ENCODE results near the gene DAO. TPM values are rescaled to one million over a fixed set of nuclear protein-coding genes. Genes with fewer than 3 reads are reported as not detected.

DAO gene
- total and polyA plus RNA-seq, 3 donors from 2014 or later: 0.46 to 0.81 (median 0.79) TPM

GRCh38 chr12:108888031-108888430 is 8.1 kb downstream of the DAO start:
- DNase-seq: no peak
- no peaks in the 10 kb centered on the region for H3K9me3 ChIP-seq
- H3K4me1 ChIP-seq: no peaks in the 10 kb centered on the region
- intact Hi-C loops (cut with DNase I; ENCODE audit: low total_unique reads): no loop called here
- H3K27me3 ChIP-seq: no peaks in the 10 kb centered on the region
- TF ChIP-seq POLR2A (IDR thresholded peaks at IDR 0.05): no peak
- no peak for TF ChIP-seq CTCF (IDR thresholded peaks at IDR 0.05)
- H3K36me3 ChIP-seq (ENCODE audit: low read depth, missing control alignments): no peaks in the 10 kb centered on the region
- H3K4me3 ChIP-seq: no peak overlapping the region
- no peak overlapping the region for H3K27ac ChIP-seq
- WGBS, 2 donors: 65% methylated on average over 6 of the region's 6 CpGs

GRCh38 chr12:108890208-108890607 is 10.3 kb downstream of the DAO start:
- Histone ChIP-seq H3K27ac (no peak overlapping the region), H3K4me3 (no peak overlapping the region), H3K4me1 (no peaks in the 10 kb centered on the region), H3K36me3 (ENCODE audit: low read depth, missing control alignments) (no peaks in the 10 kb centered on the region), H3K27me3 (no peaks in the 10 kb centered on the region), H3K9me3 (no peaks in the 10 kb centered on the region)
- TF ChIP-seq POLR2A (IDR thresholded peaks at IDR 0.05) (no peak), CTCF (IDR thresholded peaks at IDR 0.05) (no peak)
- DNase-seq: no peak
- 71 to 77% methylated on average over 2 of the region's 2 CpGs for WGBS, 2 donors
- intact Hi-C loops (cut with DNase I; ENCODE audit: low total_unique reads): no loop called here

GRCh38 chr12:108895220-108895802 is 15.4 kb downstream of the DAO start:
- H3K4me3 ChIP-seq: no peak overlapping the region
- 63 to 69% methylated on average over 5 of the region's 5 CpGs for WGBS, 2 donors
- no peaks in the 10 kb centered on the region for H3K9me3 ChIP-seq
- TF ChIP-seq CTCF (IDR thresholded peaks at IDR 0.05) (no peak), POLR2A (IDR thresholded peaks at IDR 0.05) (no peak)
- H3K27ac ChIP-seq: no peak overlapping the region
- no peaks in the 10 kb centered on the region for H3K4me1 ChIP-seq
- intact Hi-C loops (cut with DNase I; ENCODE audit: low total_unique reads): no loop called here
- DNase-seq: no peak
- no peaks in the 10 kb centered on the region for H3K27me3 ChIP-seq
- H3K36me3 ChIP-seq (ENCODE audit: low read depth, missing control alignments): no peaks in the 10 kb centered on the region

- Histone ChIP-seq H3K36me3 (ENCODE audit: low read depth, missing control alignments) (no peaks in the 10 kb centered on the region), H3K27ac (no peak overlapping the region), H3K4me3 (no peak overlapping the region), H3K9me3 (no peaks in the 10 kb centered on the region), H3K27me3 (no peaks in the 10 kb centered on the region), H3K4me1 (no peaks in the 10 kb centered on the region)
- DNase-seq: no peak
- intact Hi-C loops (cut with DNase I; ENCODE audit: low total_unique reads): no loop called here
- TF ChIP-seq CTCF (IDR thresholded peaks at IDR 0.05): no peak
- TF ChIP-seq POLR2A (IDR thresholded peaks at IDR 0.05): no peak
- WGBS, 2 donors: 59 to 65% methylated on average over 8 of the region's 8 CpGs
Measured at GRCh38 chr12:108896336-108896735, 16.4 kb downstream of the DAO start.

- TF ChIP-seq CTCF (IDR thresholded peaks at IDR 0.05) (no peak), POLR2A (IDR thresholded peaks at IDR 0.05) (no peak)
- Histone ChIP-seq H3K4me1 (no peaks in the 10 kb centered on the region), H3K9me3 (no peaks in the 10 kb centered on the region), H3K27me3 (no peaks in the 10 kb centered on the region), H3K27ac (no peak overlapping the region), H3K36me3 (ENCODE audit: low read depth, missing control alignments) (no peaks in the 10 kb centered on the region), H3K4me3 (no peak overlapping the region)
- 87 to 93% methylated on average over 4 of the region's 4 CpGs for WGBS, 2 donors
- DNase-seq: no peak
- intact Hi-C loops (cut with DNase I; ENCODE audit: low total_unique reads): no loop called here
Measured at GRCh38 chr12:108896817-108897216, 16.9 kb downstream of the DAO start.

All from testis (tissue), 3 donors.